GF-D8 (cell line): ENCODE measurements around the gene PCNT.

Experiments
- DNase-seq: peaks from one replicate; lab custom pipeline; 2025; lab: John Stamatoyannopoulos, UW

PCNT gene

GRCh38 chr21:46409641-46410406, 85.9 kb downstream of the PCNT start:
- DNase-seq, result no peak

GRCh38 chr21:46410516-46410915, 86.6 kb downstream of the PCNT start:
- DNase-seq, result no peak

GRCh38 chr21:46411236-46411635, 87.3 kb downstream of the PCNT start:
- no peak for DNase-seq

GRCh38 chr21:46411691-46412090, 87.7 kb downstream of the PCNT start:
- DNase-seq, result no peak

GRCh38 chr21:46412521-46413364, 88.8 kb downstream of the PCNT start:
- DNase-seq, result no peak

GRCh38 chr21:46413365-46413696, 89.4 kb downstream of the PCNT start:
- no peak for DNase-seq

- DNase-seq, result no peak
Measured at GRCh38 chr21:46414965-46415275, 91.0 kb downstream of the PCNT start.

GRCh38 chr21:46416551-46416950, 92.6 kb downstream of the PCNT start:
- DNase-seq, result no peak

GRCh38 chr21:46418265-46418946, 94.5 kb downstream of the PCNT start:
- no peak for DNase-seq

- no peak for DNase-seq
Measured at GRCh38 chr21:46420241-46421190, 96.6 kb downstream of the PCNT start.

- DNase-seq, result no peak
Measured at GRCh38 chr21:46421191-46421750, 97.3 kb downstream of the PCNT start.

- DNase-seq, result no peak
Measured at GRCh38 chr21:46421756-46422555, 98.0 kb downstream of the PCNT start.

- no peak for DNase-seq
Measured at GRCh38 chr21:46422636-46423241, 98.8 kb downstream of the PCNT start.

GRCh38 chr21:46423546-46424038, 99.6 kb downstream of the PCNT start:
- no peak for DNase-seq

- no peak for DNase-seq
Measured at GRCh38 chr21:46424039-46424591, 100.2 kb downstream of the PCNT start.

GRCh38 chr21:46424621-46425020, 100.7 kb downstream of the PCNT start:
- no peak for DNase-seq

- DNase-seq, result no peak
Measured at GRCh38 chr21:46425041-46425440, 101.1 kb downstream of the PCNT start.

GRCh38 chr21:46425571-46425970, 101.6 kb downstream of the PCNT start:
- no peak for DNase-seq

- DNase-seq, result no peak
Measured at GRCh38 chr21:46426313-46427046, 102.5 kb downstream of the PCNT start.
